Stimulated activated CD8-positive, alpha-beta memory T cell treated with anti-CD3 and anti-CD28 coated beads, Interleukin-4, amount 100 ng/mL, for 48 hours (primary cell): ENCODE measurements around the gene PTGER4.
"Not testable (repeated sequence)": the region's sequence is repeated elsewhere in the genome, so short reads cannot be mapped to it uniquely, and the experiment has no call there.

ENCODE experiments used
- DNase-seq: peaks from one replicate; pipeline ENCODE4 v3.0.0-alpha.2; 2020

Gene PTGER4

DNA sequence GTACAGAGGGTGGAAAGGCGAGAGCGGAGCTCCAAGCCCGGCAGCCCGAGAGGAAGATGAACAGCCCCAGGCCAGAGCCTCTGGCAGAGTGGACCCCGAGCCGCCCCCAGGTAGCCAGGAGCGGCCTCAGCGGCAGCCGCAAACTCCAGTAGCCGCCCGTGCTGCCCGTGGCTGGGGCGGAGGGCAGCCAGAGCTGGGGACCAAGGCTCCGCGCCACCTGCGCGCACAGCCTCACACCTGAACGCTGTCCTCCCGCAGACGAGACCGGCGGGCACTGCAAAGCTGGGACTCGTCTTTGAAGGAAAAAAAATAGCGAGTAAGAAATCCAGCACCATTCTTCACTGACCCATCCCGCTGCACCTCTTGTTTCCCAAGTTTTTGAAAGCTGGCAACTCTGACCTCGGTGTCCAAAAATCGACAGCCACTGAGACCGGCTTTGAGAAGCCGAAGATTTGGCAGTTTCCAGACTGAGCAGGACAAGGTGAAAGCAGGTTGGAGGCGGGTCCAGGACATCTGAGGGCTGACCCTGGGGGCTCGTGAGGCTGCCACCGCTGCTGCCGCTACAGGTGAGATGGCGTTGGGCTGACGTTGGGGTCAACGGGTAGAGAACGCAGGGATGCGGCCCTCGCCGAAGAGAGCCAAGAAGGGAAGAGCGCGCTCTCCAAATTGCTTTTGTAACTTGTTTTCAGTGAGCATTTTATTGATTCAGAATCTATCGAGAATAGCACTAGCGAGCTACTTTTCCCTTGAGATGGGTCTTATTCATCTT, at the start of gene PTGER4:
Gene PTGER4, plus strand, starts transcription at position 3 of the 769 bp plus-strand sequence. CDS start 1,079 bp downstream, outside the sequence.
- peak; percentile 59 for DNase-seq

DNA sequence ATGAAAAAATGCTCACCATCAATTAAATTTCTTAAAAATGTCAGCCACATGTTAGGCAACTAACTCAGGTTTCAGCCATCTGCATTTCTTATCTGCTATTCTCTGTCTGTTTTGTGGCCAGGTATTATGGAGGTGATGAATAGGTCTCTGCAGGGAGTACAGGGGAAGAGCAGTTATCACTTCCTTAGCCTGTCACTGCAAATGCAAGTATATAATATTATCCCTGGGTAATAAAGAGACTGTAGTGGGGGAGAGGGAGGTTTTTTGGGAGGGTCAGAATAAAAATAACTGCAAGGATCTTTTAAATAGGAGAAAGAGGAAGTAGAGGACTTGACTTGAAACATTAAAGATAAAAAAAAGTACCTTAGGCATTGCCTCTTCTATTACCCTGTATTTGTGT, 49.6 kb upstream of the PTGER4 start:
- DNase-seq: no peak

DNA sequence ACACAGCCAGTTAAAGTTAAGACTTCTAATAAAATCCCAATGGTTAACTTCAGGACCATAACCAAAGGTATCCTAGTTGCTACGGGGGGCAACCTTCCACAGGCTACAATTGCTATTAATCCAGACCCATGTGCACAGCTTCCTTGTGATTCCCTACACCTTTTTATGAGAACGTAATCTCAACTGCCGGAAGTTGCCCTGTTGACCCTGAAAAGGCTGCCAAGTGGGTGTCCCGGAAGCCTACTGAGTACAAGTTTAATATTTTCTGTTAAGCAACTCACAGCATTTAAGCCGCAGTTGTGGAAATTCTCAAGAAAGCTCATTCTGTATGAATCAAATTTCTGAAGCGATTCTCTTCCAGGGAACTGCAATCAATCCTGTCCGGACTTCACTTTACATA, 48.5 kb upstream of the PTGER4 start:
- no peak for DNase-seq

DNA sequence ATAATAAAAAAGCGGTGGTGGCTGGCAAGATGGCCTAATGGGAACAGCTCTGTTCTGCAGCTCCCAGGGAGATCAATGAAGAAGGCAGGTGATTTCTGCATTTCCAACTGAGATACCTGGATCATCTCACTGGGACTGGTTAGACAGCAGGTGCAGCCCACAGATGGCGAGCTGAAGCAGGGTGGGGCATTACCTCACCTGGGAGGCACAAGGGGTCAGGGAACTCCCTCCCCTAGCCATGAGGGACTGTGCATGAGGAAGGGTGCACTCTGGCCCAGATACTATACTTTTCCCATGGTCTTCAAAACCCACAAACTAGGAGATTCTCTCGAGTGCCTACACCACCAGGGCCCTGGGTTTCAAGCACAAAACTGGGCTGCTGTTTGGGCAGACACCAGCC, 45.6 kb upstream of the PTGER4 start:
- DNase-seq: no peak

DNA sequence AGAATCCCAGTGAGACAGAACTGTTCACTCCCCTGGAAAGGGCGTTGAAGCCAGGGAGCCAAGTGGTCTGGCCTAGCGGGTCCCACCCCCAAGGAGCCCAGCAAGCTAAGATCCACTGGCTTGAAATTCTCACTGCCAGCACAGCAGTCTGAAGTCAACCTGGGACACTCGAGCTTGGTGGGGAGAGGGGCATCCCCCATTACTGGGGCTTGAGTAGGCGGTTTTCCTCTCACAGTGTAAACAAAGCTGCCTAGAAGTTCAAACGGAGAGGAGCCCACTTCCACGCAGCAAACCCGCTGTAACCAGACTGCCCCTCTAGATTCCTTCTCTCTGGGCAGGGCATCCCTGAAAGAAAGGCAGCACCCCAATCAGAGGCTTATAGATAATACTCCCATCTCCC, 45.1 kb upstream of the PTGER4 start:
- DNase-seq: no peak

DNA sequence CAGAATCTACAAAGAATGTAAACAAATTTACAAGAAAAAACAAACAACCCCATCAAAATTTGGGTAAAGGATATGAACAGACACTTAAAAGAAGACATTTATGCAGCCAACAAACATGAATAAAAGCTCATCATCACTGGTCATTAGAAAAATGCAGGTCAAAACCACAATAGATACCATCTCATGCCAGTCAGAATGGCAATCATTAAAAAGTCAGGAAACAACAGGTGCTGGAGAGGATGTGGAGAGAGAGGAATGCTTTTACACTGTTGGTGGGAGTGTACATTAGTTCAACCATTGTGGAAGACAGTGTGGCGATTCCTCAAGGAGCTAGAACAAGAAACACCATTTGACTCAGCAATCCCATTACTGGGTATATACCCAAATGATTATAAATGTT, 40.2 kb upstream of the PTGER4 start:
- DNase-seq: not testable (repeated sequence)

DNA sequence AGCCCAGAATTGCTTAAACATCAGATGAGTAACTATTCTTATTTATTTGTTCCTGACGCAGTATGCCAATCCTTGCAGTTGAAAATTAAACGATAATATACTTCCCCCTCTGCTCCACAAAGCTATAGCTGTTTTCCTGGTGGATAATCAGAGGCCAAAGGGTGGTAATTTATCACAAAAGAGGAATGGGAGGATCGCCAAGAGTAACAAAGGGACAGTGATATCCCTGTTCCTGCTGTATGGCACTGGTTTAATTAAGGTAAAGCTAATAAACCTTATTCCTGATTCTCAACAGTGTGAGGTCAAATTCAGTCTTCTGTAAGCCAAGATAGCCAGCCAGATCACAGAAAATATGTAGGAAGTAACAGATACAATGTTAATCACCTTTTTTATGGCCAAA, 33.4 kb upstream of the PTGER4 start:
- no peak for DNase-seq

DNA sequence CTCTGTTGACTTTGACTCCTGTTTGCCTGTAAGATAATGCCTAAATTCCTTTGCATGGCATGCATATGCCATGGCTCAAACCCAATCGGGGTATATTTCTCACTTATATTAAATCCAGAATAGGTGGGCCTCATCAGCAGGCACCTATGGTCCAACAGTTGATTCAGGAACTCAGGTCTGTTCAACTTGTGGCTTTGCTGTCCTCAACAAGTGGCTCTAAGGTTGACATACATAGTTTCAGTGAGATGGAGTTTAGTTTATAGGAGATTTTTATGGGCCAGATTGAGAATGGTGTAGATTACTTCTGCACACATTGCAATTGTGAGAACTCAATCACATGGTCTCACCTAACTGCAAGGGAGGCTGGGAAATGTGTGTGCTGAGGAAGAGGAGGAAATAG, 31.6 kb upstream of the PTGER4 start:
- no peak for DNase-seq

DNA sequence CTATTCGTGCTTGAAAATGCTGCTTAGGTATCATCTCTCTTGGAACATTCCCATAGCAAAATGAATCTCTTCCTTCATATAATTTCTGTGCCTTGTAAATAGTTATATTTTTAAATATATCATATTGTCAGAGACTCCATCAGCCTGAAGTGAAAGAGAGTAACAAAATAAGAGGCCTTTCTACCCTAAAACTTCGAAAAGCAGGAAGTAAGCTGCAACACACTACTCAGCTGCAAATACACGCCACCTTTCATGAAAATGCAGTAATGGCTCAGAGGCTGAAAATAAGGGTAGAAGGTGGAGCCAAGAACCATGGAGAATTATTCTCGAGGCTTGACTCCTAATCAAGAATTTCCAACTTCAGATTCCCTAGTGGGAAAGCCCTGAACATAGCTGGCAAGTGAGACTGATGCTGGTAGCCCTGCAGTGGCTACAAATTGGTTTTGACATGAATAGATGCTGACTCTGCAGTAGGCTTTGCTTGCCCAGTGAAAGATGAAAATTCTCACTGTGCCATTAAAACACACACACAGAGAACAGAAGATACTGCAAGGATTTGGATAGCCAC, 30.2 kb upstream of the PTGER4 start:
- DNase-seq: no peak

DNA sequence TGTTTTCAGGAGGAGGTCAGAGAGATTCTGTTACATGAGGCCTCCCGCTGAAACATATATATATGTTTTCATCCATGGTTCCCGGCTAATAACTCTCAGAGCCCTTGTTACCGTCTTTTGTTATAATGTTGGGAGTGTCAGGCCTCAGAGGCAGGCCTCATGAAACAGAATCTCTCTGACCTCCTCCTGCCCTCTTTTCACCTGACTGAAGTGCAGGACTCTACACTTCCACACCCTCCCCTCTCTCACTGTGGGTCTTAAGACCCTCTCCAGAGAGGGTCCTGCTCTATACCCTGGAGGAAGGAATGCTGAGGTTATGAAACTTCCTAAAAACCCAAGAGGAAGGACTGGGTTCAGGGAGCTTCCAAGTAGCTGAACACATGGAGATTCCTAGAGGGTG, 28.5 kb upstream of the PTGER4 start:
- no peak for DNase-seq

DNA sequence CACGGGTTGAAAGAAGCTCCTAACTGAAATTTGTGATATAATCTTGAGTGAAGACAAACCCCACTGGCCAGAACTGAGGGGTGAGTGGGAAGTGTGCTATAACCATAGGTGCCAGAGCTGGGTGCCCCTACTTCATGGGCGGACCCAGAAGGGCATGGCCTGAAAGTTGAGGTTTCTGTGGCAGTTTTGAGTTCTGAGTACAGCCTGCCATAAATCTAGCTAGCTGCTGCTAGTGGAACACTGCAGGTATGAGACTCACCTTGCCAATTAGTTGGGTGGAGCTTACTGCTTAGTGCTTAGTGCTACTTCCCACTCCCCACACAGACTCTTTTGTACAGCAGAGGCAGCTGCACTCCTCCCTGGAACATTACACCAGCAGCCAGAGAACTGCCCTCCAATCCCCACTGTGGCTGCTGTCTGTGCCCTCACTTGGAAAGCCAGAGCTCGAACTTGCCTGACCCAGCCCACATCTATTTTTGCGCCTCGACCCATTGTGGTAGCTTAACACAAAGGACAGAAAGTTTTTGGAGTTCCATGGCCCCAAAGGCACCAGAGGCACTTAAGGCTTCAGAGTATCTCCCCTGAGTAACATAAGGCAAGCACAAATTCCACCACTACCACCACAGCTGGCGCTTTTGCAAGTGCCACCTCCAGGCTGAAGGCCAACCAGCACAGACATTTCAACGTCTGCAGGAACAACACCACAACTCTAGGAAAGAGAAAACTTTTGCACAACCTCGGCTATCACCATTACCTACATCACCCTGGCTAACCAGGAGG, 27.1 kb upstream of the PTGER4 start:
- DNase-seq: no peak

DNA sequence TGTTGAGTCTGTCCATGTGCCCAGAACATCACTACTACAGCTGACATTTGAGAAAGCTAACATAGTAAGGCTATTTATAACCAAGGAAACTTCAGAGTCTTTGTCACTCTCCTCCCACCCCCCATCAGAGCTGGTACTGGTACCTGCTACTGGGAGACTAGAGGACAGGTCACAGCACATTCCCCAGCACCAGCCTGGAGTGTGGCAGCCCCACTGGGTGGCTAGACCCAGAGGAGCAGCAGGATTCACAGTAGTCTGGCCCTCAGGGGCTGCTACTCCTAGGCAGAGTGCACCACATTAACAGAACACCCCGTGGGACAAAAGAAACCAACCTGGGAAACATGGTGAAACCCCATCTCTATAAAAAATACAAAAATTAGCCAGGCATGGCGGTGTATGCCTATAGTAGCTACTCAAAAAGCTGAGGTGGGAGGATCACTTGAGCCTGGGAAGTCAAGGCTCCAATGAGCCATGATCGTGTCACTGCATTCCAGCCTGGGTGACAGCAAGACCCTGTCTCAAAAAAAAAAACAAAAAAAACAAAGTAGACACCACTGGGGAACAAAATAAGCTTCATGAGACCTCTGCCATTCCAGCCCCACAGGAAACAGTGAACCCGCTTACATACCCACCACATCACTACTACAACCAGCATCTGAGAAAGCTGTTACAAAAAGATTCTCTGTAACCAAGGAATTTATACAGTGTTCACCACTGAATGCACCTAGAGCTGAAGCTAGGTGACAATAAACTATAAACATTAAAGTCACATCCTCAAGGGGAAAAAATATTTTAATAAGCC, 26.3 kb upstream of the PTGER4 start:
- no peak for DNase-seq

DNA sequence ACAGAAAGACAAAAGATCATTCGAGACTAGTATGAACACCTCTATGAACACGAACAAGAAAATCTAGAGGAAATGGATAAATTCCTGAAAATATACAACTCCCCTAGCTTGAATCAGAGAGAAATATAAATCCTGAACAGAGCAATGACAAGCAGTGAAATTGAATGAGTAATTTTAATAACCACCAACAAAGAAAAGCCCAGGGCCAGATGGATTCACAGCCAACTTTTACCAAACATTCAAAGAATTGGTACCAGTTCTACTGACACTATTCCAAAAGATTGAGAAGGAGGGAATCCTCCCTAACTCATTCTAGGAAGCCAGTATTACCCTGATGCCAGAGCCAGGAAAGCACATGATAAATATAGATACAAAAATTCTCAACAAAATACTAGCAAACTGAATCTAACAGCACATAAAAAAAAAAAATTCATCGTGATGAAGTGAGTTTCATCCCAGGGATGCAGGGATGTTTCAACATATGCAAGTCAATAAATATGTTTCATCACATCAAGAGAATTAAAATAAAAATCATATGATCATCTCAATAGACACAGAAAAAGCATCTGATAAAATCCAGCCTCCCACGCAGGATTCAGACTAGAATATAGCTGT, 25.2 kb upstream of the PTGER4 start:
- no peak for DNase-seq

DNA sequence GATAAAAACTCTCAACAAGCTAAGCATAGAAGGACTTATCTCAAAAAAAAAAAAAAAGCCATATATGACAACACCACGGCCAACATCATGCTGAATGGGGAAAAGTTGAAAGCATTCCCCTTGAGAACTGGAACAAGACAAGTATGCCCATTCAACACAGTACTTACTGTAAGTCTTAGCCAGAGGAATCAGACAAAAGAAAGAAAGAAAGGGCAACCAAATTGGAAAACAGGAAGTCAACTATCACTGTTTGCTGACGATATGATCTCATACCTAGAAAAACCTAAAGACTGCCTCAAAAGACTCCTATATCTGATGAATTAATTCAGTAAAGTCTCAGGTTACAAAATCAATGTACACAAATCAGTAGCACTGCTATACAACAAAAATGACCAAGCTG, 24.6 kb upstream of the PTGER4 start:
- no peak for DNase-seq

DNA sequence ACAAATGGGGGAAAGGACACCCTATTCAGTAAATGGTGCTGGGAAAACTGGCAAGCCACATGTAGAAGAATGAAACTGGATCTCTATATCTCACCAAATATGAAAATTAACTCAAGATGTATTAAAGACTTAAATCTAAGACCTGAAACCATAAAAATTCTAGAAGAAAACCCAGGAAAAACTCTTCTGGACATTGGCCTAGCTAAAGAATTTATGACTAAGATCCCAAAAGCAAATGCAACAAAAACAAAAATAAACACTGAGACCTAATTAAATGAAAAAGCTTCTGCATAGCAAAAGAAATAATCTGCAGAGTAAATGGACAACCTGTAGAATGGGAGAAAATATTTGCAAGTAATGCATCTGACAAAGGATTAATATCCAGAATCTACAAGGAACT, 23.6 kb upstream of the PTGER4 start:
- DNase-seq: not testable (repeated sequence)

DNA sequence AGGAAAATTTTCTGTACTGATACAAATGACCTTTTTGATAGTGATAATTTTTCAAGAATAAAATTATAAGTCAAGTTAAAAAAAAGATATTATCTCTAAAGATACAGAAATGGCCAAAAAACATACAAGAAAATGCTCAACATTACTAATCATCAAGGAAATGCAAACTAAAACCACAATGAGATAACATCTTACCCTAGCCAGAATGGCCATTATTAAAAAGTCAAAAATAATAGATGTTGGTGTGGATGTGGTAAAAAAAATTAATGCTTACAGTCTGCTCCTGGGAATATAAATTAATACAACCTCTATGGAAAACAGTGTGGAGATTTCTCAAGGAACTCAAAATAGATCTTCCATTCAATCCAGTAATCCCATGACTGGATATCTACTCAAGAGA, 22.9 kb upstream of the PTGER4 start:
- DNase-seq: no peak

DNA sequence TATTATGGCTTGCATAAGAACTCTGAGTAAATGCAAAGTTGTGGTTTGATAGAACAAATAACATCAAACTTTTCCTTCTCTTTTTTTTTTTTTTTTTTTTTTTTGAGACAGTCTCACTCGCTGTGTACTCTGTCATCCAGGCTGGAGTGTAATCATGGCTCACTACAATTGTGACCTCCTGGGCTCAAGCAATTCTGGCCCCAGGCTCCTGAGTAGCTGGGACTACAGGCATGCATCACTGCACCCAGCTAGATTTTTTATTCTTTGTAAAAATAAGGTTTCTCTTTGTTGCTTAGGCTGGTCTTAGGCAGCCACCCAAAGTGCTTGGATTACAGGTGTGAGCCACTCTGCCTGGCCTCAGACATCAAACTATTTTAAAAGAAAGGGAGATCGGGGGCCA, 19.0 kb upstream of the PTGER4 start:
- DNase-seq: no peak

DNA sequence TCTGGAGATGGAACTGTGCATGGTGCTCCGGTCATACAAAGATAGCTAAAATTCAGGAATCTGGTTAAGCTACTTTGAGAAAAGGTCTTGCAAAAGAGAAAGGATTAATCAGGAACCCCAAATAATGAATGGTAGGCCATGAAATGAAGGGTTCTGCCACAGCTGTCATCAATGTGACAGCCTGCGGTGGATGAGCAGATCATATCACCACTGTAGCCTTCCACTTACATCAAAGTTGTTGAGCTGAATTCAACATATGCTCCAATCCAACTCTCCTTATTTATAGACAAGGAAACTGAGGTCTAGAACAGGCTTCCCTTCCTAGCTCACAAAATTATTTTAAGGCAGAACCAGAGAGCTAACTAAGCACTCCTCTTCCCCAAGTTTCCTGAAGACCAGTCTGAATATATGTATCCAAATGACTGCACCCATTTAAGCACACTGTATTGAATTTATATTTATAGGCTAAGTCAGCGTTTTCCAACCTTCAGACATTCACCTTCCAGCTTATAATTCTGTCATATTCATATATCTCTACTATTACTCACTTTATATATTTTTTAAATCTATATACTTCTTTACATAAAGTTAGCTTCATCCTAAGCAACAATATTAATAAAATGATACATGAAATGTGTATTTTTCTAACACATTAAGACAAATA, 13.9 kb upstream of the PTGER4 start:
- no peak for DNase-seq

DNA sequence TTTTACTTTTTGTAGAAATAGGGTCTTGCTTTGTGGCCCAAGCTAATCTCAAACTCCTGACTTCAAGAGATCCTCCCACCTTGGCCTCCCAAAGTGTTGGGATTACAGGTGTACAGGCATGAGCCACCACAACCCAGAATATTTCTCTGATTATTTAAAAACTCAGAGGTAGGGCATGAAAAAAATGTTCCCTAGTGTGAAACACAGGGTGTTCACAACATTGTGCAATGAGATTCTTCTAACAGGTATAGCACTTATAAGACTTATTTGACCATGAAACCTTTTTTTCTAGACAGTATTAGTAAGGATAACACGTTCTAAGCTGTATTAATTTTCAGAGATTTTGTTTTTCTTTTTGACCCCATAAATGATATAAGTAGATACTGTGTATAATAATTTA, 13.1 kb upstream of the PTGER4 start:
- DNase-seq: no peak

DNA sequence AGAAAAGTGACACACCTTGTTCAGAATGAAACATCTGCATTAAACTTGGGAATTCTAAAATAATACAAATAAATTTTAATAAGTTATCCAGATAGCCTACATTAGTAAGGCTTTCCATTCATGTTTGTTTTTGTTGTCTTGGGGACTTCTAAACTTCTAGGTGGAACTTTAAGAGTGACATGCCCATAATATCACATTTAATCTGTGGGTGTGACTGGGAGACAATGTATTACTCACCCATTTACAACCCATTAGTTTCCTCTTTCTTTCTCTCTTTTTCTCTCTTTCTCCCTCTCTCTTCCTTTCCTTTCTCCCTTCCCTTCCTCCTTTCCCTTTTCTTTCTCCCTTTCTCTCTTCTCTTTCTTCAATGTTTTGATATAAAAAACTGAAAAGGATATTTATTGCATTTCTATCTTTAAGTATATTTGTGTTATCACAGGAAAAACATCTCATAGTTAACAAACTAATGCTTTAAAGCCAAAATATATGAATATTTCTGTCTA, 12.5 kb upstream of the PTGER4 start:
- no peak for DNase-seq

DNA sequence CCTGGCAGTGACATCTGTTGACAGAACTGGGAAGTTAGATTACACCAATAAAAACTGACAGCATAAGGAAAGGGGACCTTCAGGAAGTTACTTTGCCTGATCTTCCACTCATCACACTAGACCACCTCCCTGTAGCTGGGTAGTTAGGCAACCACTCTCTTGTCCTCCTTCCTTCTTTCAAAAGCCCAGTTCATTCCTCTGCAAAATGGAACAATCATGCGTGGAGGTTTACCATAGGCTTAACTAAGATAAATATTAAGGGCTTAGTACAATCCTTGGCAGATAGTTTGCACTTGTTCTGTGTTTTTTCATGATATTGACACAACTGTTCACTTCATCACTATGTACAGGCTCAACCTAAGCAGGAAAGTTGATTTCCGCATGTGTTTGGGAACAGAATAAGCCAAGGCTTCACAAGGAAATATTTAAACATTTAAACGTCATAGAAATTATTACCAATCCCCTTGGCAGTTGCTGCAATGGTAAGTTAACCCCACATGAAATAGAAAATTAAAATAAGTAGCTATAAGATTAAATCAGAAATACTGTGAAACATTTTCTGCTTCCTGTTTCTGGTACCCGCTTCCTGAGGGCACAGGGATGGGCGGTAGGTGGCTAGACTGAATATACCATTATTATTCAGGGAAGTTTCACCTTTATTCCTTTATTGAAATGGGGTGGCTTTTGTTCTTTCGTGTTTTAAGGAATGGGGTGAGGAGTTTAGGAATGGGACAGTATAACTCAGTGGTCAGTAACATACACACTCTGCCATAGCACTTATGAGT, 9.9 kb upstream of the PTGER4 start:
- no peak for DNase-seq
